GM23248 (cell line): Measurements from ENCODE around the gene PCDHB13. TPM values are rescaled to one million over a fixed set of nuclear protein-coding genes. Genes with fewer than 3 reads are reported as not detected.
"Not testable (repeated sequence)": the region's sequence is repeated elsewhere in the genome, so short reads cannot be mapped to it uniquely, and the experiment has no call there.

Experiments used
- DNase-seq: peaks from one replicate; pipeline ENCODE4 v3.0.0-alpha.2; 2015
- H2AFZ ChIP-seq: fragments of 200-600 bp; sonication (generic); 2 replicates; pipeline ENCODE4 v1.6.1; 2016; ENCODE audit warnings: antibody characterized with exemption
- H3F3A ChIP-seq: fragments of 200-600 bp; sonication (generic); 2 replicates; pipeline ENCODE4 v1.6.1; 2016; ENCODE audit warnings: mild to moderate bottlenecking, antibody characterized with exemption, mixed run types; ENCODE audit not compliant: insufficient read depth
- H3K27ac ChIP-seq: fragments of 200-600 bp; sonication (generic); 2 replicates; pipeline ENCODE4 v1.5.1; 2016; ENCODE audit warnings: mild to moderate bottlenecking
- H3K27me3 ChIP-seq: fragments of 200-600 bp; sonication (generic); replicated peaks from 2 replicates; pipeline ENCODE4 v1.6.1; 2016; ENCODE audit warnings: mild to moderate bottlenecking; ENCODE audit not compliant: insufficient read depth
- H3K36me3 ChIP-seq: fragments of 200-600 bp; sonication (generic); 2 replicates; pipeline ENCODE4 v1.6.1; 2016; ENCODE audit warnings: low read depth, mild to moderate bottlenecking
- H3K4me1 ChIP-seq: fragments of 200-600 bp; sonication (generic); 2 replicates; pipeline ENCODE4 v1.6.1; 2016; ENCODE audit warnings: mild to moderate bottlenecking; ENCODE audit not compliant: insufficient read depth
- H3K4me2 ChIP-seq: fragments of 200-600 bp; sonication (generic); one replicate; pipeline ENCODE4 v1.6.1; 2016; ENCODE audit warnings: mild to moderate bottlenecking; ENCODE audit not compliant: unreplicated experiment
- H3K4me3 ChIP-seq: fragments of 200-600 bp; sonication (generic); 2 replicates; pipeline ENCODE4 v1.5.1; 2016; ENCODE audit warnings: mild to moderate bottlenecking
- H3K79me2 ChIP-seq: fragments of 200-600 bp; sonication (generic); 2 replicates; pipeline ENCODE4 v1.6.1; 2016; ENCODE audit warnings: mild to moderate bottlenecking; ENCODE audit not compliant: insufficient read depth
- H3K9ac ChIP-seq: fragments of 200-600 bp; sonication (generic); 2 replicates; pipeline ENCODE4 v1.6.1; 2016; ENCODE audit warnings: mild to moderate bottlenecking
- H3K9me2 ChIP-seq: fragments of 200-600 bp; sonication (generic); 2 replicates; pipeline ENCODE4 v1.6.1; 2016; ENCODE audit warnings: mixed run types, mild to moderate bottlenecking, moderate library complexity; ENCODE audit not compliant: insufficient read depth
- H3K9me3 ChIP-seq: fragments of 200-600 bp; sonication (generic); one replicate; pipeline ENCODE4 v1.6.1; 2017; ENCODE audit warnings: low read depth
- H4K20me1 ChIP-seq: fragments of 200-600 bp; sonication (generic); 2 replicates; pipeline ENCODE4 v1.6.0; 2016; ENCODE audit not compliant: insufficient read depth
- EZH2 ChIP-seq: fragments of 200-600 bp; sonication (generic); IDR thresholded peaks from 2 replicates; pipeline ENCODE4 v1.6.1; 2018; ENCODE audit warnings: antibody characterized with exemption, mild to moderate bottlenecking; ENCODE audit not compliant: insufficient read depth, poor library complexity, severe bottlenecking
- EZH2phosphoT487 ChIP-seq: fragments of 200-600 bp; sonication (generic); IDR thresholded peaks from 2 replicates; pipeline ENCODE4 v1.6.1; 2018; ENCODE audit warnings: antibody characterized with exemption, moderate library complexity, mild to moderate bottlenecking, low read depth; ENCODE audit not compliant: insufficient read depth
- WGBS, 2 experiments: methylation state at CpG; one replicate each; pipeline ENCODE4 v1.1.6; 2015 to 2017; ENCODE audit warnings: low lambda C conversion rate in 2 of 2, low coverage in 1 of 2; ENCODE audit errors: missing lambda C conversion rate in 2 of 2; 5-methylcytosine and 5-hydroxymethylcytosine counted together
- in situ Hi-C: fragments of 300-500 bp; cut with MboI; formaldehyde crosslinking; loops from 2 replicates; pipeline ENCODE4 v1.15.0; 2020
- polyA plus RNA-seq: library from polyadenylated mRNA; unstranded; fragments of >200 nt; fragmentation: Nextera tagmentation; extraction: Ambion mirVana; gene quantifications from 2 replicates; pipeline ENCODE4 v1.2.1, GENCODE V29; 2016
- total RNA-seq: library from RNA; depleted of rRNA; stranded (reverse); fragments of >200 nt; shearing (Covaris generic); gene quantifications from 2 replicates; pipeline ENCODE4 v1.2.3, GENCODE V29; 2014

Gene PCDHB13
- total and polyA plus RNA-seq, 2 experiments from 2014 or later = 2.0 to 2.8 TPM

DNA sequence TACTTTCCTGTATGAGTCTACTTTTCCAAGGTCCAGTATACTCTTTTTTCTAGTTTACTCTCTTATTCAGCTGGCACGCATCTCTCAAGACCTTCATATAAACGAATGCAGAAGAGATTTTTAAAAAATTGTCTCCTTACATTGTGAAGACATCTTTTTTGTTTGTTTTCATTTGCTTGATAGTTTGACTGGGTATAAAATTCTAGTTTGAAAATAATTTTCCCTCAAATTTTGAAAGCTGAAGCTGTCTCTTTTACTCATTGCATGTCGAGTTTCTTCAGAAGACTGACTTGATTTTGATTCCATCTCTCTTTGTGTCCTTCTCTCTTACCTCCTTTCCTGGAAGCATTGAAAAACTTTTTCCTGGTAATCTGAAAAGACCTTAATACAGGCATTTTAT lies 17.4 kb upstream of the PCDHB13 start:
- 3 to 7% methylated on average over 3 of the region's 3 CpGs for WGBS, 2 experiments
- Histone ChIP-seq H3K4me3 (no peak overlapping the region), H3K9me2 (no peaks in the 10 kb centered on the region), H3K9ac (no peak overlapping the region), H4K20me1 (no peaks in the 10 kb centered on the region), H3K79me2 (no peaks in the 10 kb centered on the region), H3K27me3 (no peaks in the 10 kb centered on the region), H3K4me2 (no peak overlapping the region), H3K27ac (no peak overlapping the region), H2AFZ (no peak overlapping the region), H3K4me1 (no peaks in the 10 kb centered on the region), H3F3A (no peaks in the 10 kb centered on the region), H3K36me3 (no peaks in the 10 kb centered on the region), H3K9me3 (peaks cover 8% of the 10 kb centered on the region)
- in situ Hi-C loops = no loop called here
- no peak for DNase-seq
- no peak for TF ChIP-seq EZH2
- TF ChIP-seq EZH2phosphoT487 = no peak

DNA sequence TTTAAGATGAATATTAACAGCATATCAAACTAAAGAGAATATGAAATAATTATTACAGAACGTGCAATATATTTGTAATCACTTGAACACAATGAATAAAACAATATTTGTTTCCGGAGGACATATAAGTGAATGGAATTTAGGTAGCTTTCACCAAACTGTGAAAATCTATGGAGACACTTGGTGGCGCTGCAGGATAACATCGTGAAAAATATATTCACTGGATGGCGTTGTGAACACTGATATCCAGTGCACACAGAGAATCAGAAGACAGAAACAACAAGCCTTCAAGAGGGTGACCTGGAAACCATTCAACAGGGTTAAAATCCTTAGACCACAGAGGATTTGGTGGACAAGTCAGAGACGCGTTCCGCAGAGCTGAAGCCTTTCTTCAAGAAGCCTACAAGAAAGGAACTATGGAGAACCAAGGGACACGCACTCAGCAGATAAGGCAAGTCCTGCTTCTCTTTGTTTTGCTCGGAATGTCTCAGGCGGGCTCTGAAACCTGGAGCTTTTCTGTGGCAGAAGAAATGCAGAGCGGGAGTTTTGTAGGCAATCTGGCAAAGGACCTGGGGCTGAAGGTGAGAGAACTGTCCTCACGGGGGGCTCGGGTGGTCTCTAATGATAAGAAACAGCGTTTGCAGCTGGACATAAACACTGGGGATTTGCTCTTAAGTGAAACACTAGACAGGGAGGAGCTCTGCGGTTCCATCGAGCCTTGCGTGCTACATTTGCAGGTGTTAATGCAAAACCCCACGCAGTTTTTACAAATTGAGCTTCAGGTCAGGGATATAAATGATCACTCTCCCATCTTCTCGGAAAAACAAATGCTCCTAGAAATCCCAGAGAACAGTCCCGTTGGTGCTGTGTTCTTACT lies 14.1 kb upstream of the PCDHB13 start, which contains the start of gene PCDHB11:
PCDHB11 (plus strand) TSS at position 269 of the 877 bp plus-strand sequence; CDS start at position 417, 148 bp downstream.
- Histone ChIP-seq H3K9me3 (peaks cover 8% of the 10 kb centered on the region), H4K20me1 (no peaks in the 10 kb centered on the region), H3K36me3 (no peaks in the 10 kb centered on the region), H3F3A (no peaks in the 10 kb centered on the region), H3K79me2 (no peaks in the 10 kb centered on the region), H3K27me3 (no peaks in the 10 kb centered on the region), H3K4me3 (peak within 1 kb of the TSS; percentile 63), H3K27ac (no peak within 1 kb of the TSS), H3K4me2 (peak within 1 kb of the TSS; percentile 52), H2AFZ (peak within 1 kb of the TSS; percentile 70), H3K9ac (no peak within 1 kb of the TSS; the same call in 1 of the 2 replicates), H3K9me2 (no peaks in the 10 kb centered on the region), H3K4me1 (no peaks in the 10 kb centered on the region)
- TF ChIP-seq EZH2phosphoT487 = no peak
- no peak for TF ChIP-seq EZH2
- 14 to 16% methylated on average over 21 of the region's 21 CpGs for WGBS, 2 experiments
- in situ Hi-C loops = no loop called here
- peak; percentile 48 for DNase-seq

DNA sequence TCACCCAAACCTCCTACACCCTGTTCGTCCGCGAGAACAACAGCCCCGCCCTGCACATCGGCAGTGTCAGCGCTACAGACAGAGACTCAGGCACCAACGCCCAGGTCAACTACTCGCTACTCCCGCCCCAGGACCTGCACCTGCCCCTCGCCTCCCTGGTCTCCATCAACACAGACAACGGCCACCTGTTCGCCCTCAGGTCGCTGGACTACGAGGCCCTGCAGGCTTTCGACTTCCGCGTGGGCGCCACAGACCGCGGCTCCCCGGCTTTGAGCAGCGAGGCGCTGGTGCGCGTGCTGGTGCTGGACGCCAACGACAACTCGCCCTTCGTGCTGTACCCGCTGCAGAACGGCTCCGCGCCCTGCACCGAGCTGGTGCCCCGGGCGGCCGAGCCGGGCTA lies 12.6 kb upstream of the PCDHB13 start:
- WGBS, 2 experiments = 46 to 48% methylated on average over 22 to 25 of the region's 38 CpGs
- H3K9me3 ChIP-seq, DNase-seq, H3K27ac ChIP-seq, H3K36me3 ChIP-seq, H3F3A ChIP-seq, H3K9ac ChIP-seq, H2AFZ ChIP-seq, H3K79me2 ChIP-seq, H3K4me2 ChIP-seq, in situ Hi-C loops, H3K4me1 ChIP-seq, H4K20me1 ChIP-seq, H3K27me3 ChIP-seq, H3K4me3 ChIP-seq, H3K9me2 ChIP-seq: not testable (repeated sequence)

DNA sequence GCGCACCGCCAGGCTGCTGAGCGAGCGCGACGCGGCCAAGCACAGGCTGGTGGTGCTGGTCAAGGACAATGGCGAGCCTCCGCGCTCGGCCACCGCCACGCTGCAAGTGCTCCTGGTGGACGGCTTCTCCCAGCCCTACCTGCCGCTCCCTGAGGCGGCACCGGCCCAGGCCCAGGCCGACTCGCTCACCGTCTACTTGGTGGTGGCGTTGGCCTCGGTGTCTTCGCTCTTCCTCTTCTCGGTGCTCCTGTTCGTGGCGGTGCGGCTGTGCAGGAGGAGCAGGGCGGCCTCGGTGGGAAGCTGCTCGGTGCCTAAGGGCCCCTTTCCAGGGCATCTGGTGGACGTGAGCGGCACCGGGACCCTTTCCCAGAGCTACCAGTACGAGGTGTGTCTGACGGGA lies 12.1 kb upstream of the PCDHB13 start:
- H3K9me3 ChIP-seq, DNase-seq, H3K4me2 ChIP-seq, H3K4me1 ChIP-seq, H3K9me2 ChIP-seq, H3K36me3 ChIP-seq, H3K27ac ChIP-seq, H2AFZ ChIP-seq, in situ Hi-C loops, H3K9ac ChIP-seq, H3K79me2 ChIP-seq, H3F3A ChIP-seq, H3K27me3 ChIP-seq, H4K20me1 ChIP-seq, H3K4me3 ChIP-seq: not testable (repeated sequence)
- WGBS, 2 experiments = 19 to 37% methylated on average over 12 to 28 of the region's 35 CpGs
